Tibial nerve (tissue), 4 donors: ENCODE data around the gene CNIH3.

Source experiments
- EP300 ChIP-seq, 2 donors: sonication (generic); formaldehyde crosslinking; IDR thresholded peaks; one replicate each; pipeline ENCODE4 v1.6.1; 2017; ENCODE audit warnings: antibody characterized with exemption in 2 of 2, mild to moderate bottlenecking in 1 of 2
- TF ChIP-seq, protein P1 (sequence below), 5 experiments: fragments of 200-600 bp in 3 of 5; fragments of 450-650 bp in 2 of 5; sonication (generic) in 3 of 5; IDR thresholded peaks; one replicate each; pipeline ENCODE4 v1.5.1; 2016 to 2019; ENCODE audit warnings: antibody characterized with exemption in 5 of 5, mild to moderate bottlenecking in 3 of 5, moderate library complexity in 2 of 5

DNA sequence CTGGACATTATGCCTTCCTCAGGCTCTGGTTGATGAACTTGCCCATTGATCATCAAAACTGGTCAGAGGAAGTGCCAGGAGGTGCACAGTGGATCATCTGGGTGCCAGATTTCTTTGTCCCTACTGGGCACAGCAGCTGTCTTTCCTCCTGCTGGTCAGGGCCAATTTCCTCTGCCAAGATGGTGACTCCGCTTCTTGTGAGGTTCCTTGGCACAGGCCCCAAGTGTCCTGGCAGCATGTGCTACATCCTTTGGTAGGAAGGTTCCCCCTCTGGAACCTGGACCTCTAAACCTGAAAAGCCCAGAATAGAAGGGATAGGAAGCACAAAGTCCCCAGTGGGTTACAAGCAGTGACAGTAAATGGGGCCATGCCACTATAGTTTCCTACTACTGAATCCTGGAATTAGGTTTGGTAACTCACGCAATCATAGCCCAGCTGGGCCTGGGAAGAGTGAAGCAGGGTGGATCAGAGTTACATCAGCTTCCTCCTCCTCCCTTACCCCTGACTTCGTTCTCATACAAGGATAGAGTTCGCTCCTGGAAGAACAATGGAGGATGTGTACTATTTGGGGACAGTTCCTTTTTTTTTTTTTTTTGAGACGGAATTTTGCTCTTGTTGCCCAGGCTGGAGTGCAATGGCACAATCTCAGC is 147.1 kb downstream of the CNIH3 start:
- TF ChIP-seq, protein P1, sequence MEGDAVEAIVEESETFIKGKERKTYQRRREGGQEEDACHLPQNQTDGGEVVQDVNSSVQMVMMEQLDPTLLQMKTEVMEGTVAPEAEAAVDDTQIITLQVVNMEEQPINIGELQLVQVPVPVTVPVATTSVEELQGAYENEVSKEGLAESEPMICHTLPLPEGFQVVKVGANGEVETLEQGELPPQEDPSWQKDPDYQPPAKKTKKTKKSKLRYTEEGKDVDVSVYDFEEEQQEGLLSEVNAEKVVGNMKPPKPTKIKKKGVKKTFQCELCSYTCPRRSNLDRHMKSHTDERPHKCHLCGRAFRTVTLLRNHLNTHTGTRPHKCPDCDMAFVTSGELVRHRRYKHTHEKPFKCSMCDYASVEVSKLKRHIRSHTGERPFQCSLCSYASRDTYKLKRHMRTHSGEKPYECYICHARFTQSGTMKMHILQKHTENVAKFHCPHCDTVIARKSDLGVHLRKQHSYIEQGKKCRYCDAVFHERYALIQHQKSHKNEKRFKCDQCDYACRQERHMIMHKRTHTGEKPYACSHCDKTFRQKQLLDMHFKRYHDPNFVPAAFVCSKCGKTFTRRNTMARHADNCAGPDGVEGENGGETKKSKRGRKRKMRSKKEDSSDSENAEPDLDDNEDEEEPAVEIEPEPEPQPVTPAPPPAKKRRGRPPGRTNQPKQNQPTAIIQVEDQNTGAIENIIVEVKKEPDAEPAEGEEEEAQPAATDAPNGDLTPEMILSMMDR (IDR thresholded peaks at IDR 0.05), result no peak
- TF ChIP-seq EP300 (IDR thresholded peaks at IDR 0.05), result no peak
